Stomach (tissue), 4 donors: ENCODE results near the gene ANXA2R.

Experiments
- POLR2A ChIP-seq, 4 donors: fragments of 450-650 bp; IDR thresholded peaks; one replicate each; pipeline ENCODE4 v1.6.1; 2016; ENCODE audit warnings: antibody characterized with exemption in 4 of 4, control low read depth in 2 of 4, mild to moderate bottlenecking in 1 of 4, moderate library complexity in 1 of 4
- POLR2AphosphoS5 ChIP-seq, 3 donors: sonication (generic); formaldehyde crosslinking; IDR thresholded peaks; one replicate each; pipeline ENCODE4 v1.6.1; 2016; ENCODE audit warnings: antibody characterized with exemption in 3 of 3
- TF ChIP-seq, protein P1 (sequence below), 7 experiments: fragments of 450-650 bp in 4 of 7; fragments of 200-600 bp in 3 of 7; sonication (generic) in 3 of 7; IDR thresholded peaks; one replicate each; pipeline ENCODE4 v1.5.1; 2016 to 2019; ENCODE audit warnings: antibody characterized with exemption in 7 of 7, control low read depth in 2 of 7, mild to moderate bottlenecking in 1 of 7

DNA sequence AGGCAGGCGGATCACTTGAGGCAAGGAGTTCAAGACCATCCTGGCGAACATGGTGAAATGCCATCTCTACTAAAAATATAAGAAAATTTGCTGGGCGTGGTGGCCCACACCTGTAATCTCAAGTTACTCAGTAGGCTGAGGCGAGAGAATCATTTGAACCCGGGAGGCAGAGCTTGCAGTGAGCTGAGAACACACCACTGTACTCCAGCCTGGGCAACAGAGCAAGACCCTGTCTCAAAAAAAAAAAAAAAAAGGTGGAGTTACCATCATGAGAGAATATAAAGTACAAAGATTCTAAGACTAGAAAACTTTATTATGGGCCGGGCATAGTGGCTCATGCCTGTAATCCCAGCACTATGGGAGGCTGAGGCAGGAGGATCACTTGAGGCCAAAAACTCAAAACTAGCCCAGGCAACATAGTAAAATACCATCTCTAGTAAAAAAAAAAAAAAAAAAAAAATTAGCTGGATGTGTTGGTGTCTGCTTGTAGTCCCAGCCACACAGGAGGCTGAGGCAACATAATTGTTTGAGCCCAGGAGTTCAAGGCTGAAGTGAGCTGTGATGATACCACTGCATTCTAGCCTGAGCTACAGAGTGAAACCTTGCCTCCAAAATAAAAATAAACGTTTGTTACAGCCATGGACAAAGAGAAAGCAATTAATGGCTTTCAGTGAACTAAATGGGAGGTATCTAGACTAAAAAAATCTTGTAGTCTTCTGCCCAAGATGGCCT is 12.9 kb downstream of the ANXA2R start:
- TF ChIP-seq POLR2AphosphoS5 (IDR thresholded peaks at IDR 0.05): no peak
- TF ChIP-seq, protein P1, sequence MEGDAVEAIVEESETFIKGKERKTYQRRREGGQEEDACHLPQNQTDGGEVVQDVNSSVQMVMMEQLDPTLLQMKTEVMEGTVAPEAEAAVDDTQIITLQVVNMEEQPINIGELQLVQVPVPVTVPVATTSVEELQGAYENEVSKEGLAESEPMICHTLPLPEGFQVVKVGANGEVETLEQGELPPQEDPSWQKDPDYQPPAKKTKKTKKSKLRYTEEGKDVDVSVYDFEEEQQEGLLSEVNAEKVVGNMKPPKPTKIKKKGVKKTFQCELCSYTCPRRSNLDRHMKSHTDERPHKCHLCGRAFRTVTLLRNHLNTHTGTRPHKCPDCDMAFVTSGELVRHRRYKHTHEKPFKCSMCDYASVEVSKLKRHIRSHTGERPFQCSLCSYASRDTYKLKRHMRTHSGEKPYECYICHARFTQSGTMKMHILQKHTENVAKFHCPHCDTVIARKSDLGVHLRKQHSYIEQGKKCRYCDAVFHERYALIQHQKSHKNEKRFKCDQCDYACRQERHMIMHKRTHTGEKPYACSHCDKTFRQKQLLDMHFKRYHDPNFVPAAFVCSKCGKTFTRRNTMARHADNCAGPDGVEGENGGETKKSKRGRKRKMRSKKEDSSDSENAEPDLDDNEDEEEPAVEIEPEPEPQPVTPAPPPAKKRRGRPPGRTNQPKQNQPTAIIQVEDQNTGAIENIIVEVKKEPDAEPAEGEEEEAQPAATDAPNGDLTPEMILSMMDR (IDR thresholded peaks at IDR 0.05): no peak
- TF ChIP-seq POLR2A (IDR thresholded peaks at IDR 0.05): no peak
